ENCODE data around the gene PWWP3B.

PWWP3B gene

GRCh38 chrX:106168107-106168506 is at the start of gene PWWP3B:
Gene PWWP3B (plus strand): TSS chrX:106168305. CDS start chrX:106205433, 37,128 bp downstream.
- no peak for DNase-seq (ENCODE audit: low spot score)
- in situ Hi-C loops (cut with MboI; ENCODE audit: low pct_unique_long_range_greater_than_20kb, low sequenced_read_pairs, unreplicated experiment) = no loop called here
- no peak for TF ChIP-seq CTCF (IDR thresholded peaks at IDR 0.05; ENCODE audit: extremely low read depth, insufficient read depth, missing control alignments)

- in situ Hi-C loops (cut with MboI; ENCODE audit: low pct_unique_long_range_greater_than_20kb, low sequenced_read_pairs, unreplicated experiment) = no loop called here
- no peak for DNase-seq (ENCODE audit: low spot score)
- no peak for TF ChIP-seq CTCF (IDR thresholded peaks at IDR 0.05; ENCODE audit: extremely low read depth, insufficient read depth, missing control alignments)
These were observed 29.1 kb upstream of the PWWP3B start for GRCh38 chrX:106139048-106139447.

- in situ Hi-C loops (cut with MboI; ENCODE audit: low pct_unique_long_range_greater_than_20kb, low sequenced_read_pairs, unreplicated experiment) = no loop called here
- TF ChIP-seq CTCF (IDR thresholded peaks at IDR 0.05; ENCODE audit: extremely low read depth, insufficient read depth, missing control alignments) = no peak
- DNase-seq (ENCODE audit: low spot score) = no peak
These were observed 23.1 kb upstream of the PWWP3B start for GRCh38 chrX:106144755-106145639.

- no peak for TF ChIP-seq CTCF (IDR thresholded peaks at IDR 0.05; ENCODE audit: extremely low read depth, insufficient read depth, missing control alignments)
- in situ Hi-C loops (cut with MboI; ENCODE audit: low pct_unique_long_range_greater_than_20kb, low sequenced_read_pairs, unreplicated experiment) = no loop called here
These were observed 17.4 kb upstream of the PWWP3B start for GRCh38 chrX:106150701-106151100.

GRCh38 chrX:106159861-106160282 is 8.2 kb upstream of the PWWP3B start:
- in situ Hi-C loops (cut with MboI; ENCODE audit: low pct_unique_long_range_greater_than_20kb, low sequenced_read_pairs, unreplicated experiment) = no loop called here
- no peak for TF ChIP-seq CTCF (IDR thresholded peaks at IDR 0.05; ENCODE audit: extremely low read depth, insufficient read depth, missing control alignments)
- no peak for DNase-seq (ENCODE audit: low spot score)

More at GRCh38 chrX:106150701-106151100, 17.4 kb upstream of the PWWP3B start:
- no peak for DNase-seq (ENCODE audit: low spot score)

GRCh38 chrX:106170318-106170717 is 2.2 kb downstream of the PWWP3B start:
- in situ Hi-C loops (cut with MboI; ENCODE audit: low pct_unique_long_range_greater_than_20kb, low sequenced_read_pairs, unreplicated experiment) = no loop called here
- no peak for DNase-seq (ENCODE audit: low spot score)
- peak; percentile 30 for TF ChIP-seq CTCF (IDR thresholded peaks at IDR 0.05; ENCODE audit: extremely low read depth, insufficient read depth, missing control alignments)

All from GM13977 (cell line).